Measurements from ENCODE around the gene LAS1L. TPM values are rescaled to one million over a fixed set of nuclear protein-coding genes. Genes with fewer than 3 reads are reported as not detected.

The LAS1L gene
- total and polyA plus RNA-seq, 4 donors, result 15.5 to 27.0 (median 23.1) TPM

DNA sequence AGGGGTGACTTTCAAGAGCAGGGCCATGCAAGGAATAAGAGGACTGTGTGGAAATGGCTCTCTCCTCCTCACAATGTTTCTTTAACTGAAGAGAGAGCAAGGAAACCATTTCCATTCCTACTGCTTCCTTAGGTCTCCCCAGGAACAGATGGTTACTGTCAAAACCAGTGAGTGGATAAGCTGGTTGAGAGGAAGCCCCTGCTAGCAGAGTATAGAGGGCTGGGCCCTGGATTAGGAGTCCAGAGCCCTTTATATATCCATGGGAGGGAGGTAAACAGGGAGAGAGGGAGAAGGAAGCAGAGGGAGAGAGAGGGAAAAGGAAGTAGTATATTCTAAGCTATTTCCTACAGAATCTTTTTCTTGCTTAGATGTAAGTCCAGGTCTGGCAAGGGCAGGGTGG is 43.8 kb upstream of the LAS1L start:
- Histone ChIP-seq H3K36me3 (ENCODE audit: control insufficient read depth in 4 of 4, insufficient read depth in 4 of 4, low read length in 4 of 4) (no peaks in the 10 kb centered on the region), H3K27me3 (ENCODE audit: control insufficient read depth in 3 of 3, insufficient read depth in 3 of 3, low read length in 2 of 3) (no peaks in the 10 kb centered on the region), H3K4me3 (no peak overlapping the region), H3K9me3 (ENCODE audit: control insufficient read depth in 4 of 4, insufficient read depth in 3 of 4, low read length in 3 of 4) (no peaks in the 10 kb centered on the region), H3K4me1 (ENCODE audit: control insufficient read depth in 5 of 5, insufficient read depth in 5 of 5, low read length in 5 of 5) (peaks cover 0 to 7% (median 0%) of the 10 kb centered on the region in 5 donors), H3K27ac (ENCODE audit: low read depth in 1 of 2, low read length in 1 of 2) (no peak overlapping the region), H3K9ac (ENCODE audit: insufficient read depth in 1 of 2, low read length in 2 of 2) (no peak overlapping the region)
- DNase-seq (peak in 1 of 3 donors; percentile 26), ATAC-seq (ENCODE audit: insufficient read depth, low FRiP score) (no peak)
- TF ChIP-seq, protein P1, sequence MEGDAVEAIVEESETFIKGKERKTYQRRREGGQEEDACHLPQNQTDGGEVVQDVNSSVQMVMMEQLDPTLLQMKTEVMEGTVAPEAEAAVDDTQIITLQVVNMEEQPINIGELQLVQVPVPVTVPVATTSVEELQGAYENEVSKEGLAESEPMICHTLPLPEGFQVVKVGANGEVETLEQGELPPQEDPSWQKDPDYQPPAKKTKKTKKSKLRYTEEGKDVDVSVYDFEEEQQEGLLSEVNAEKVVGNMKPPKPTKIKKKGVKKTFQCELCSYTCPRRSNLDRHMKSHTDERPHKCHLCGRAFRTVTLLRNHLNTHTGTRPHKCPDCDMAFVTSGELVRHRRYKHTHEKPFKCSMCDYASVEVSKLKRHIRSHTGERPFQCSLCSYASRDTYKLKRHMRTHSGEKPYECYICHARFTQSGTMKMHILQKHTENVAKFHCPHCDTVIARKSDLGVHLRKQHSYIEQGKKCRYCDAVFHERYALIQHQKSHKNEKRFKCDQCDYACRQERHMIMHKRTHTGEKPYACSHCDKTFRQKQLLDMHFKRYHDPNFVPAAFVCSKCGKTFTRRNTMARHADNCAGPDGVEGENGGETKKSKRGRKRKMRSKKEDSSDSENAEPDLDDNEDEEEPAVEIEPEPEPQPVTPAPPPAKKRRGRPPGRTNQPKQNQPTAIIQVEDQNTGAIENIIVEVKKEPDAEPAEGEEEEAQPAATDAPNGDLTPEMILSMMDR (IDR thresholded peaks at IDR 0.05; ENCODE audit: control extremely low read depth, extremely low read depth), result no peak

DNA sequence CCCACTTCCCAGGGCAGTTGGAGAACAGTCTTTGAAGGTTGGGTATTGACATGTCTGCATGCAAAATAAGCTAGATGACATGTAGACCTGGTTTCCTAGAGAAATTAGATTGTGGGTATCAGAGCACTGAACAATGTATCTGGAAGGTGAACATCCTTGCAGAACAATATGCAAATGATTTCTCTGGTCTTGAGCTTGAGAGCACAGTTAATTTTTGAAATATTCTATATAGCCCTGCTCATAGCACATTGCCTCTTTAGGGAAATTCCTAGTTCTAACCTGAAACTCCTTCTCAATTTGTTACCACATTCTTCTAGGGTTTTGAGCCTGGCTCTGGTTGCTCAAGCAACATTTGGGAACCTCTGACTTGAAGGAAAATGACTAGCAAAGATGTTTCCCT is 41.6 kb upstream of the LAS1L start:
- Histone ChIP-seq H3K27ac (ENCODE audit: low read depth in 1 of 2, low read length in 1 of 2) (no peak overlapping the region), H3K9ac (ENCODE audit: insufficient read depth in 1 of 2, low read length in 2 of 2) (no peak overlapping the region), H3K9me3 (ENCODE audit: control insufficient read depth in 4 of 4, insufficient read depth in 3 of 4, low read length in 3 of 4) (no peaks in the 10 kb centered on the region), H3K27me3 (ENCODE audit: control insufficient read depth in 3 of 3, insufficient read depth in 3 of 3, low read length in 2 of 3) (no peaks in the 10 kb centered on the region), H3K4me3 (no peak overlapping the region), H3K36me3 (ENCODE audit: control insufficient read depth in 4 of 4, insufficient read depth in 4 of 4, low read length in 4 of 4) (no peaks in the 10 kb centered on the region), H3K4me1 (ENCODE audit: control insufficient read depth in 5 of 5, insufficient read depth in 5 of 5, low read length in 5 of 5) (peaks cover 0 to 2% (median 0%) of the 10 kb centered on the region in 5 donors)
- DNase-seq (no peak), ATAC-seq (ENCODE audit: insufficient read depth, low FRiP score) (no peak)
- TF ChIP-seq, protein P1 (IDR thresholded peaks at IDR 0.05; ENCODE audit: control extremely low read depth, extremely low read depth), result no peak

DNA sequence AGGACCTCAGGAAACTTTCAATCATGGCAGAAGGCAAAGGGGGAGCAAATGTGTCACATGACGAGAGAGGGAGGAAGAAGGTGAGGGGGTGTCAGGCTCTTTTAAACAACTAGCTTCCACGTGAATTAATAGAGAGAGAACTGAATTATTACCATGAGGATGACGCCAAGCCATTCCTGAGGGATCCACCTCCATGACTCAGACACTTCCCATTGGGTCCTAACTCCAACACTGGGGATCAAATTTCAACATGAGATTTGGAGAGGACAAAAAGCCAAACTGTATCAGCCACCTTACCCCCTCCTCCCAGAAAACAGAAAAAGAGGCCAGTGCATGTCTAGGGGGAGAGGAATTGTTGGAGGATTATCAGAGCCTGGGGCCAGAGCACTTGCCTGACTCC is 40.4 kb upstream of the LAS1L start:
- Histone ChIP-seq H3K27me3 (ENCODE audit: control insufficient read depth in 3 of 3, insufficient read depth in 3 of 3, low read length in 2 of 3) (no peaks in the 10 kb centered on the region), H3K9ac (ENCODE audit: insufficient read depth in 1 of 2, low read length in 2 of 2) (no peak overlapping the region), H3K36me3 (ENCODE audit: control insufficient read depth in 4 of 4, insufficient read depth in 4 of 4, low read length in 4 of 4) (no peaks in the 10 kb centered on the region), H3K4me3 (no peak overlapping the region), H3K4me1 (ENCODE audit: control insufficient read depth in 5 of 5, insufficient read depth in 5 of 5, low read length in 5 of 5) (no peaks in the 10 kb centered on the region), H3K27ac (ENCODE audit: low read depth in 1 of 2, low read length in 1 of 2) (no peak overlapping the region), H3K9me3 (ENCODE audit: control insufficient read depth in 4 of 4, insufficient read depth in 3 of 4, low read length in 3 of 4) (no peaks in the 10 kb centered on the region)
- no peak for DNase-seq
- ATAC-seq (ENCODE audit: insufficient read depth, low FRiP score), result no peak
- TF ChIP-seq, protein P1 (IDR thresholded peaks at IDR 0.05; ENCODE audit: control extremely low read depth, extremely low read depth), result no peak
- WGBS, 2 donors, result 46 to 84% methylated on average over 3 of the region's 3 CpGs

DNA sequence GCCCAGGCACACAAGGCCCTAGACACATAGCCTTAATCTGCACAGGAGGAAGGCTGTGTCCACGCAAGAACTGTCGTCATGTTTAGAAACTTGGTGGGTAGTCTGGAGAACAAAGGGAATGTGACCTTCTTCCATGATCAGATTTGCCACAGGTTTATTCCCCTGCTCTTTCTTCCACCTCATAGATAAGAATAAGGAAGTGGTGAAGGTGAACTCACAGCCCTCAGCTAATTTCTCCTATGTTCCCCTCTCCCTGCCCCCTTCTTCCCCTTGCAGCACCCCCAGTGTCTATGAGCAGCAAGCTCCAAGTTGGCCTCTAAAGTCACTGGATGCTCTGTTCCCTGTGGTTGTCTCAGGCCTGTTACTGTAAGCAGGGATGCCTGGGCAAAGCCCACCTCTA is 39.8 kb upstream of the LAS1L start:
- TF ChIP-seq, protein P1 (IDR thresholded peaks at IDR 0.05; ENCODE audit: control extremely low read depth, extremely low read depth), result no peak
- Histone ChIP-seq H3K4me1 (ENCODE audit: control insufficient read depth in 5 of 5, insufficient read depth in 5 of 5, low read length in 5 of 5) (no peaks in the 10 kb centered on the region), H3K36me3 (ENCODE audit: control insufficient read depth in 4 of 4, insufficient read depth in 4 of 4, low read length in 4 of 4) (no peaks in the 10 kb centered on the region), H3K9me3 (ENCODE audit: control insufficient read depth in 4 of 4, insufficient read depth in 3 of 4, low read length in 3 of 4) (no peaks in the 10 kb centered on the region), H3K4me3 (no peak overlapping the region), H3K27ac (ENCODE audit: low read depth in 1 of 2, low read length in 1 of 2) (no peak overlapping the region), H3K9ac (ENCODE audit: insufficient read depth in 1 of 2, low read length in 2 of 2) (no peak overlapping the region), H3K27me3 (ENCODE audit: control insufficient read depth in 3 of 3, insufficient read depth in 3 of 3, low read length in 2 of 3) (no peaks in the 10 kb centered on the region)
- DNase-seq (no peak), ATAC-seq (ENCODE audit: insufficient read depth, low FRiP score) (no peak)
- WGBS, 2 donors, result 85 to 89% methylated on average over 2 of the region's 2 CpGs

Measured in lung (tissue), 12 donors.